ENCODE results near the gene UCKL1.

The UCKL1 gene

GRCh38 chr20:63958964-63959698 lies 2.9 kb upstream of the UCKL1 start:
- no peak for DNase-seq

GRCh38 chr20:63958471-63958870 lies 2.3 kb upstream of the UCKL1 start:
- DNase-seq: no peak

GRCh38 chr20:63957690-63958441 lies 1.6 kb upstream of the UCKL1 start:
- DNase-seq: no peak

- peak; percentile 54 to 79 for DNase-seq
Measured at GRCh38 chr20:63957004-63957689, 931 bp upstream of the UCKL1 start.

- no peak for DNase-seq
Measured at GRCh38 chr20:63956664-63957003, 418 bp upstream of the UCKL1 start.

GRCh38 chr20:63955281-63955826 lies 862 bp downstream of the UCKL1 start:
- peak in 1 of 2 experiments; percentile 31 for DNase-seq

GRCh38 chr20:63953764-63954429 lies 2.3 kb downstream of the UCKL1 start:
- DNase-seq: no peak

- no peak for DNase-seq
Measured at GRCh38 chr20:63952769-63953168, 3.4 kb downstream of the UCKL1 start.

- no peak for DNase-seq
Measured at GRCh38 chr20:63952210-63952535, 4.0 kb downstream of the UCKL1 start.

- DNase-seq: no peak
Measured at GRCh38 chr20:63951398-63952209, 4.6 kb downstream of the UCKL1 start.

- no peak for DNase-seq
Measured at GRCh38 chr20:63950701-63951397, 5.4 kb downstream of the UCKL1 start.

- DNase-seq: no peak
Measured at GRCh38 chr20:63947638-63948456, 8.4 kb downstream of the UCKL1 start.

- DNase-seq: no peak
Measured at GRCh38 chr20:63946986-63947637, 9.1 kb downstream of the UCKL1 start.

GRCh38 chr20:63945921-63946920 lies 10.0 kb downstream of the UCKL1 start:
- no peak for DNase-seq

- DNase-seq: no peak
Measured at GRCh38 chr20:63945031-63945658, 11.1 kb downstream of the UCKL1 start.

GRCh38 chr20:63944078-63944941 lies 11.9 kb downstream of the UCKL1 start:
- DNase-seq: no peak

- no peak for DNase-seq
Measured at GRCh38 chr20:63943808-63944077, 12.5 kb downstream of the UCKL1 start.
